GM19238 (cell line): ENCODE results near the gene CECR2.

ENCODE experiments used
- DNase-seq: peaks from one replicate; pipeline ENCODE4 v3.0.0; 2011; ENCODE audit warnings: low spot score; ENCODE audit not compliant: insufficient read length

CECR2 gene

DNA sequence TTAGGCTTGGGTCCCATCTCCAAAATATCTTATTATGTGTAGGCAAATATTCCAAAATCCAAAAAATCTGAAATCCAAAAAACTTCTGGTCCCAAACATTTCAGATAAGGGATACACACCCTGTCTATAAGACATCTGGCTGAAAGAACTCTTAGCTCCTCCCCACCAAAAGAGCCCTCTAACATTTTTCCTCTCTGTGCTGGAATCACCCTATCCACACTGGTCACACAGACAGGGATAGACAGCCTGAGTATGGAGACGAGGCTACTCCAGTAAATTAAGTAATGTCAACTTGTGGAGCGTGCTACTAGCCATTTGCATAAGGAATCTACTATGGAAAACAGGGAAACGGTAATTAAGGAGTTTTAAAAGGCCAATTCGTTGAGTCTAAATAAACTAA lies 234.4 kb downstream of the CECR2 start:
- no peak for DNase-seq

DNA sequence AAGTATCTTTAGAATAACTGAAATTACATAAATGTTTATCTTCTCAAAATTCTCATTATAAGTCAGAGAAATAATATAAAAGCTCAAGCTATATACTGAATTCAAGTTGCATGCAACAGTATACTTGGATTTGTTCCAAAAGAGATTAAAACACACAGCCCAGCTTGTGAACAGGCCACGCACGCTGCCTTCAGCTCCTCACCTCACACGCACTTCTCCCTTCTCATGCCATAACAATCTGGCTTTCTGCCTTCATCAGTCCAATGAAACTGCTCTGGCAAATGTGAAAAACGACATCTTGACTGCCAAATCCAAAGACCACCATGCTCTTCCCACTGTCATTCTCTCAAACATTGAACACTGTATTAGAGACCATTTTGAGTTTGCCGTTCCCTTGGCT lies 237.2 kb downstream of the CECR2 start:
- no peak for DNase-seq
